NCI-H1417 treated with DMSO at 0.1 percent for 48 hours (cell line): Measurements from ENCODE around the gene UQCC2.

Experiments
- DNase-seq: peaks from one replicate; lab custom pipeline; 2025; lab: John Stamatoyannopoulos, UW

UQCC2 gene

GRCh38 chr6:33675968-33676367 is 35.5 kb downstream of the UQCC2 start:
- no peak for DNase-seq

- DNase-seq, result no peak
Measured at GRCh38 chr6:33673851-33674250, 37.6 kb downstream of the UQCC2 start.

GRCh38 chr6:33672808-33673207 is 38.7 kb downstream of the UQCC2 start:
- no peak for DNase-seq

GRCh38 chr6:33671744-33672072 is 39.8 kb downstream of the UQCC2 start:
- DNase-seq, result no peak

GRCh38 chr6:33670971-33671743 is 40.3 kb downstream of the UQCC2 start:
- DNase-seq, result no peak

- DNase-seq, result no peak
Measured at GRCh38 chr6:33670086-33670660, 41.3 kb downstream of the UQCC2 start.

- DNase-seq, result no peak
Measured at GRCh38 chr6:33668914-33669313, 42.6 kb downstream of the UQCC2 start.

GRCh38 chr6:33668328-33668727 is 43.2 kb downstream of the UQCC2 start:
- DNase-seq, result no peak

- DNase-seq, result no peak
Measured at GRCh38 chr6:33667776-33668175, 43.7 kb downstream of the UQCC2 start.

GRCh38 chr6:33667072-33667471 is 44.4 kb downstream of the UQCC2 start:
- DNase-seq, result no peak

GRCh38 chr6:33665957-33666356 is 45.5 kb downstream of the UQCC2 start:
- no peak for DNase-seq

- no peak for DNase-seq
Measured at GRCh38 chr6:33664506-33665057, 46.9 kb downstream of the UQCC2 start.

GRCh38 chr6:33663727-33664449 is 47.6 kb downstream of the UQCC2 start:
- DNase-seq, result no peak

GRCh38 chr6:33663028-33663427 is 48.5 kb downstream of the UQCC2 start:
- DNase-seq, result no peak

GRCh38 chr6:33662318-33662717 is 49.2 kb downstream of the UQCC2 start:
- DNase-seq, result no peak

GRCh38 chr6:33661106-33661838 is 50.2 kb downstream of the UQCC2 start:
- DNase-seq, result no peak

- DNase-seq, result no peak
Measured at GRCh38 chr6:33659986-33660385, 51.5 kb downstream of the UQCC2 start.

GRCh38 chr6:33658982-33659689 is 52.4 kb downstream of the UQCC2 start:
- DNase-seq, result no peak

GRCh38 chr6:33656844-33657243 is 54.7 kb downstream of the UQCC2 start:
- DNase-seq, result no peak

- DNase-seq, result no peak
Measured at GRCh38 chr6:33654831-33655554, 56.5 kb downstream of the UQCC2 start.

- no peak for DNase-seq
Measured at GRCh38 chr6:33652002-33652401, 59.5 kb downstream of the UQCC2 start.
